Mesenchymal stem cell (in vitro differentiated cells and primary cell): Measurements from ENCODE around the gene C22orf23.

Experiments used
- DNase-seq: peaks from one replicate; pipeline ENCODE4 v3.0.0-alpha.2; 2013
- H2AFZ ChIP-seq: one replicate; pipeline ENCODE4 v1.6.1; 2013; ENCODE audit warnings: low read depth, mild to moderate bottlenecking, control low read depth, inconsistent platforms, low read length, moderate library complexity
- H2AK5ac ChIP-seq: 2 replicates; pipeline ENCODE4 v1.6.1; 2013; ENCODE audit warnings: low read length, moderate library complexity, mild to moderate bottlenecking, inconsistent platforms; ENCODE audit not compliant: severe bottlenecking
- H2BK120ac ChIP-seq: one replicate; pipeline ENCODE4 v1.6.1; 2013; ENCODE audit warnings: low read depth, mild to moderate bottlenecking, inconsistent platforms, low read length, moderate library complexity
- H2BK12ac ChIP-seq, 2 experiments: one replicate each; pipeline ENCODE4 v1.6.1; 2013; ENCODE audit warnings: inconsistent platforms in 2 of 2, low read length in 2 of 2, mild to moderate bottlenecking in 2 of 2, moderate library complexity in 2 of 2, control low read depth in 1 of 2
- H2BK15ac ChIP-seq: one replicate; pipeline ENCODE4 v1.6.1; 2013; ENCODE audit warnings: mild to moderate bottlenecking, low read depth, inconsistent platforms; ENCODE audit not compliant: poor library complexity, severe bottlenecking
- H2BK5ac ChIP-seq: 2 replicates; pipeline ENCODE4 v1.6.1; 2013; ENCODE audit warnings: low read depth, mild to moderate bottlenecking, low read length, control low read depth, inconsistent platforms; ENCODE audit not compliant: poor library complexity, severe bottlenecking
- H3K14ac ChIP-seq, 2 experiments: one replicate each; pipeline ENCODE4 v1.6.1; 2013; ENCODE audit warnings: inconsistent platforms in 2 of 2, low read length in 2 of 2, control low read depth in 1 of 2, mild to moderate bottlenecking in 1 of 2, moderate library complexity in 1 of 2
- H3K18ac ChIP-seq, 2 experiments: one replicate each; pipeline ENCODE4 v1.6.1; 2013; ENCODE audit warnings: inconsistent platforms in 2 of 2, low read length in 2 of 2, control low read depth in 1 of 2, low read depth in 1 of 2, mild to moderate bottlenecking in 1 of 2
- H3K23ac ChIP-seq, 2 experiments: one replicate each; pipeline ENCODE4 v1.6.1; 2013; ENCODE audit warnings: inconsistent platforms in 2 of 2, low read length in 2 of 2, mild to moderate bottlenecking in 2 of 2, moderate library complexity in 2 of 2, control low read depth in 1 of 2
- H3K27ac ChIP-seq: 2 replicates; pipeline ENCODE4 v1.5.1; 2013; ENCODE audit warnings: mild to moderate bottlenecking, moderate library complexity, low read length, control low read depth, inconsistent platforms; ENCODE audit not compliant: poor library complexity, severe bottlenecking
- H3K27me3 ChIP-seq, 2 experiments: 2 replicates each; pipeline versions ENCODE4 v1.6.1 to v1.7.0; 2013; ENCODE audit warnings: low read length in 2 of 2, mild to moderate bottlenecking in 2 of 2, moderate library complexity in 2 of 2, control low read depth in 1 of 2, inconsistent platforms in 1 of 2; ENCODE audit not compliant: control insufficient read depth in 1 of 2, insufficient read depth in 1 of 2
- H3K36me3 ChIP-seq, 2 experiments: 2 replicates each; pipeline versions ENCODE4 v1.6.1 to v1.7.0; 2013; ENCODE audit warnings: low read length in 2 of 2, control low read depth in 1 of 2, inconsistent platforms in 1 of 2, low read depth in 1 of 2, mild to moderate bottlenecking in 1 of 2; ENCODE audit not compliant: insufficient read depth in 2 of 2, control insufficient read depth in 1 of 2
- H3K4ac ChIP-seq, 2 experiments: one replicate each; pipeline ENCODE4 v1.6.1; 2013; ENCODE audit warnings: inconsistent platforms in 2 of 2, low read length in 2 of 2, mild to moderate bottlenecking in 2 of 2, moderate library complexity in 2 of 2, control low read depth in 1 of 2, low read depth in 1 of 2
- H3K4me1 ChIP-seq: 2 replicates; pipeline ENCODE4 v1.6.1; 2013; ENCODE audit warnings: low read depth, low read length, control low read depth; ENCODE audit not compliant: control insufficient read depth, insufficient read depth
- H3K4me2 ChIP-seq: 2 replicates; pipeline ENCODE4 v1.6.1; 2013; ENCODE audit warnings: low read length, mild to moderate bottlenecking, inconsistent platforms; ENCODE audit not compliant: poor library complexity, severe bottlenecking
- H3K4me3 ChIP-seq, 2 experiments: 2 replicates each; pipeline versions ENCODE4 v1.5.1 to v1.7.0; 2013; ENCODE audit warnings: low read length in 2 of 2, mild to moderate bottlenecking in 2 of 2, control low read depth in 1 of 2, low read depth in 1 of 2; ENCODE audit not compliant: insufficient read depth in 1 of 2
- H3K79me1 ChIP-seq: replicated peaks from 2 replicates; pipeline ENCODE4 v1.6.1; 2013; ENCODE audit warnings: mild to moderate bottlenecking, control low read depth, low read length, inconsistent platforms; ENCODE audit not compliant: poor library complexity, severe bottlenecking
- H3K9ac ChIP-seq: 2 replicates; pipeline ENCODE4 v1.7.0; 2013; ENCODE audit warnings: mild to moderate bottlenecking, low read length, moderate library complexity
- H3K9me3 ChIP-seq: 2 replicates; pipeline ENCODE4 v1.7.0; 2013; ENCODE audit warnings: mild to moderate bottlenecking, low read length; ENCODE audit not compliant: control insufficient read depth
- H4K8ac ChIP-seq: one replicate; pipeline ENCODE4 v1.6.1; 2013; ENCODE audit warnings: inconsistent platforms, mild to moderate bottlenecking, low read length, moderate library complexity
- H4K91ac ChIP-seq: one replicate; pipeline ENCODE4 v1.6.1; 2013; ENCODE audit warnings: mild to moderate bottlenecking, low read length, inconsistent platforms
- WGBS: methylation state at CpG from one replicate; pipeline ENCODE4 v1.1.7; 2013; ENCODE audit warnings: mixed read lengths; 5-methylcytosine and 5-hydroxymethylcytosine counted together

Gene C22orf23

DNA sequence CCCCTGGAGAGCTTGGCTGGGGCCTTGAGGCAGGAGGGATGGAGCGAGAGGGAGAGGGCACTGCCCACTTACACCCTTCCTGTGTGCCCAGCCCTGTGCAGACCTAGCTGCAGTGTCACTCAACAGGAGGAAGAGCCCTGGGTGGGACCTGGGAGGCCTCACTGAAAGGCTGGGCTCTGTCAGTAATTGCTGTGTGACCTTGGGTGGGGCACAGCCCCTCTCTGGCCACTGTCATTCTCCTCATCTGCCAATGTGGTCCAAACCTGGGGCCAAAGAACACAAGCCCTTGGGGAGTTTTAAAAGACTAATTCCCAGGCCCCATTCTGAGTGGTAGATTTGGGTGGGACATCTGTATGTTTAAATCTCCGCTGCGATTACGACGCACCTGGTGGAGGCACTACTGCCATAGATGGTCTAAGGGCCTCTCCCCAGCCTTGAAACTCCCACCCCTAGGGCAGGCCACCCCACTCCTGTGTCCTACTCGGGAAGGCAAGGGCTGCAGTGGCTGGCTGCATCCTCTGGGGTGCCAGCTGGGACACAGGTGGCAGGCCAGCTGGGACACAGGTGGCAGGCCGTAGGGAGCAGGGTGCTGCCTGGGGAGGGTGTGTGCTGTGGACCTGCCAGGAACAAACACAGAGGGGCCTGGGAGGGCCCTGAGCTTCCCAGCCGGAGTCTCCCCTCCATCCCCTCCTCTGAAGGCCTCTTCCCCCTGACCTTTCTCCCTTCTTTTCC, 43.3 kb upstream of the C22orf23 start:
- 88% methylated on average over 7 of the region's 8 CpGs for WGBS
- no peaks in the 10 kb centered on the region for H3K79me1 ChIP-seq

DNA sequence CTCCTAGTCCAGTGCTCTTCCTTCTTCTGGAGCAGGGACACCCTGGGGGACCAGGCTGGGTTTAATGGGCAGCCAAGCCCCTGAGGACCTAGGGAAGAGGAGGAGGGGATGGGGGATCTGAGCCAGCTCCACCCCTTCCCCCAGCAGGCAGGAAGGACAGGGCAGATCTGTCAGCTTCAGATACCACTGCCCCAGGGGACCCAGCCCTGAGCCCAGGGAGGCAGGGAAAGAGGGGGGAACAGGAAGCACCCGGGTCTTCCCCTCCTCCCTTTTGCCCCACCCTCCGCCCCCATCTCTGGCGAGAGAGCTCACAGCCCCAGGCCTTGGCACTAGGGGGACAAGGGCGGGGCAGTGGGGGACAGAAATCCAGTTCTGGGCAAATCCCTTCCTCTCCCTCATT, 42.7 kb upstream of the C22orf23 start:
- no peak overlapping the region for H3K14ac ChIP-seq
- H3K27ac ChIP-seq, result no peak overlapping the region
- no peak for DNase-seq
- no peak overlapping the region for H2BK15ac ChIP-seq
- H3K18ac ChIP-seq, result no peak overlapping the region
- H3K4ac ChIP-seq, result no peak overlapping the region
- no peak overlapping the region for H2BK12ac ChIP-seq
- H3K9ac ChIP-seq, result no peak overlapping the region
- no peak overlapping the region for H2BK120ac ChIP-seq
- H4K8ac ChIP-seq, result peak overlapping the region; percentile 4
- peaks cover 11% of the 10 kb centered on the region for H3K4me1 ChIP-seq
- H4K91ac ChIP-seq, result no peak overlapping the region
- no peaks in the 10 kb centered on the region for H3K36me3 ChIP-seq
- H3K9me3 ChIP-seq, result no peaks in the 10 kb centered on the region
- H3K79me1 ChIP-seq, result no peaks in the 10 kb centered on the region
- no peak overlapping the region for H2AK5ac ChIP-seq
- 100% methylated on average over 3 of the region's 4 CpGs for WGBS
- no peak overlapping the region for H2AFZ ChIP-seq
- no peak overlapping the region for H3K4me2 ChIP-seq
- H3K4me3 ChIP-seq, result no peak overlapping the region
- no peak overlapping the region for H2BK5ac ChIP-seq
- H3K23ac ChIP-seq, result no peak overlapping the region
- H3K27me3 ChIP-seq, result peaks cover 20 to 35% of the 10 kb centered on the region in 2 experiments

More for the DNA sequence above, 43.3 kb upstream of the C22orf23 start:
- Histone ChIP-seq H4K91ac (no peak overlapping the region), H3K14ac (no peak overlapping the region), H2BK5ac (no peak overlapping the region), H3K9me3 (no peaks in the 10 kb centered on the region), H2AFZ (no peak overlapping the region), H3K4me1 (peaks cover 11% of the 10 kb centered on the region), H2BK15ac (no peak overlapping the region), H4K8ac (no peak overlapping the region), H3K23ac (peak overlapping the region in 1 of 2 experiments; percentile 14), H2BK120ac (no peak overlapping the region), H3K18ac (no peak overlapping the region), H3K27ac (no peak overlapping the region), H3K4me3 (no peak overlapping the region), H3K36me3 (no peaks in the 10 kb centered on the region), H2BK12ac (no peak overlapping the region), H3K9ac (no peak overlapping the region), H3K4me2 (no peak overlapping the region), H3K27me3 (peaks cover 20 to 32% of the 10 kb centered on the region in 2 experiments), H3K4ac (no peak overlapping the region), H2AK5ac (no peak overlapping the region)
- DNase-seq, result no peak

DNA sequence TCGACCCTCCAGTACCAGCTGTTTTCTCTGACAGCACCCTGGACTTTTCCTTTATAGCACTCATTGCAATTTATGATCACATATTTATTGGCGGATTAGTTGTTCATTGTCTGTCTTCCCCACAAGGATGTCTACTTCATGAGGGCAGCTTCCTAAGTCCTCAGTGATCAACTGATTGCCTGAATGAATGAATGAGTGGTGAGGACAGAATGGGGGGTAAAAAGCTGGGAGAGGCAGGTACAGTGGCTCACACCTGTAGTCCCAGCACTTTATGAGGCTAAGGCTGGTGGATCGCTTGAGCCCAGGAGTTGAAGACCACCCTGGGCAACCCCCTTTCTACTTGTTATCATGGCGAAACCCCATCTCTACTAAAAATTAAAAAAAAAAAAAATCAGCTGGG, 42.1 kb upstream of the C22orf23 start:
- Histone ChIP-seq H3K79me1 (no peaks in the 10 kb centered on the region), H3K18ac (no peak overlapping the region), H3K23ac (no peak overlapping the region), H2AFZ (no peak overlapping the region), H3K27me3 (peaks cover 18 to 35% of the 10 kb centered on the region in 2 experiments), H3K4me3 (no peak overlapping the region), H3K9ac (no peak overlapping the region), H3K4ac (no peak overlapping the region), H2AK5ac (no peak overlapping the region), H3K27ac (no peak overlapping the region), H3K9me3 (no peaks in the 10 kb centered on the region), H2BK15ac (no peak overlapping the region), H2BK12ac (no peak overlapping the region), H2BK5ac (no peak overlapping the region), H2BK120ac (no peak overlapping the region), H4K8ac (no peak overlapping the region), H4K91ac (no peak overlapping the region), H3K36me3 (no peaks in the 10 kb centered on the region), H3K4me2 (no peak overlapping the region), H3K4me1 (peaks cover 11% of the 10 kb centered on the region), H3K14ac (no peak overlapping the region)
- WGBS, result 71% methylated on average over 2 of the region's 4 CpGs
- DNase-seq, result no peak

DNA sequence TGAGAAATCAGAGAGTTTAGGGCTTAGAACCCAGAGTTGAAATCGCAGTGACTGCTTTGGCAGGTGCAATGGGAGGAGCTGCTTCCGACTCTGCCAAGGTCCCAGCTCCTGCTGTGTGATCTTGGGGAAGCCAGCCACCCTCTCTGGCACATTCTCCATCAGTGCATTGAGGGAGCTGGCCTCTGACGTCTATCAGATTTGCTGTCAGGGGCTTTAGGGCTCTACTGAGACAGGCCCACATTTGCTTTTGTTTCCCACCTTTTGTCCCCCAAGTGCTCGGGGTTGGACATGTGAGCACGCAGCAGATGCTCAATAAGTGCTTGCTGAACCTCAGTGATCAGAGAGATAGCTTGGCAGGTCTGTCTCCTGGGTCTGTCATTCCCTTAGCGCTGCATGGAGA, 41.6 kb upstream of the C22orf23 start:
- DNase-seq, result no peak
- peaks cover 10% of the 10 kb centered on the region for H3K4me1 ChIP-seq
- H2BK5ac ChIP-seq, result no peak overlapping the region

More for the DNA sequence above, 41.6 kb upstream of the C22orf23 start:
- Histone ChIP-seq H2AFZ (no peak overlapping the region), H3K9me3 (no peaks in the 10 kb centered on the region), H4K8ac (no peak overlapping the region), H3K36me3 (no peaks in the 10 kb centered on the region), H2BK12ac (no peak overlapping the region), H3K79me1 (no peaks in the 10 kb centered on the region), H3K27ac (no peak overlapping the region), H2AK5ac (no peak overlapping the region), H3K4me3 (no peak overlapping the region), H3K4me2 (no peak overlapping the region), H3K14ac (no peak overlapping the region), H3K27me3 (peaks cover 18 to 35% of the 10 kb centered on the region in 2 experiments), H2BK15ac (no peak overlapping the region), H3K9ac (no peak overlapping the region), H4K91ac (no peak overlapping the region), H3K4ac (no peak overlapping the region), H3K23ac (no peak overlapping the region), H2BK120ac (no peak overlapping the region), H3K18ac (no peak overlapping the region)
- 84% methylated on average over 6 of the region's 6 CpGs for WGBS
